IPS-11a (cell line): Measurements from ENCODE around the gene TRIP4.
"Not testable (repeated sequence)": the region's sequence is repeated elsewhere in the genome, so short reads cannot be mapped to it uniquely, and the experiment has no call there.

Experiments used
- H3K4me3 ChIP-seq: one replicate; pipeline ENCODE4 v1.5.1; 2013; ENCODE audit warnings: low read depth, low read length, control low read depth

Gene TRIP4

GRCh38 chr15:64478863-64479262 is 91.2 kb downstream of the TRIP4 start:
- H3K4me3 ChIP-seq = no peak overlapping the region

DNA sequence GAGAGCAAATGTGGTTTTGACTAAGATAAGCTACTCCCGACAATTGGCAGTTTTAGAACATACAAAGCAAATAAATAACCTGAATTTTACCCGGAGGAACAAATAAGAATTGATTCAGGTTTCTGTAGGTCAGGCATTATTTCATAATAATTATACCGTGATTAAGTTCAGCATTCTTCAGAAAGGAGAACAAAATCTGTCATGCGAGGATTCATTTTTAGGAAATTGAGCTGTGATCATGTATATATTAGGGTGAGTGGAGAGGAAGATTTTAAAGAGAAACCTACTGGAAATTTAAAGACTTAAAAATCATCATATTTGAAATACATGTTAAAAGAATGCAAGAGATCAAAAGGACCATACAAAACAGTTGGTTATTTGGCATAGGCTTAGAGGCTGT is 93.3 kb downstream of the TRIP4 start:
- H3K4me3 ChIP-seq = no peak overlapping the region

GRCh38 chr15:64483749-64484148 is 96.1 kb downstream of the TRIP4 start:
- H3K4me3 ChIP-seq = no peak overlapping the region

DNA sequence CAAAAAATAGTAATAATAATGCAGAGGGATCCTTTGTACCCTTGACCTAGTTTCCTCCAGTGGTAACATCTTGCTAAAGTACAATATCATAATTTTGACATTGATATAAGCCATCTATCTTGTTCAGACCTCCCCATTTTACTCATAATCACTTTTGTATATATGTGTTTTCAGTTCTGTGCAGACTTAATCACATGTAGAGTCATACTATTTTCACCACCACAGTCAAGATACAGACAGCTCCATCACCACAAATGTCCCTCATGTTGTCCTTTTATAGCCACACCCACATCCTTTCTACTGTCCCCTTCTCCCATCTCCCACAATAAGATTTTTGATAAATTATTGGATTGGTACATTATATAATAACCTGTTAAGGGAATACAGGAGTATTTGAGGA is 98.2 kb downstream of the TRIP4 start:
- H3K4me3 ChIP-seq = no peak overlapping the region

DNA sequence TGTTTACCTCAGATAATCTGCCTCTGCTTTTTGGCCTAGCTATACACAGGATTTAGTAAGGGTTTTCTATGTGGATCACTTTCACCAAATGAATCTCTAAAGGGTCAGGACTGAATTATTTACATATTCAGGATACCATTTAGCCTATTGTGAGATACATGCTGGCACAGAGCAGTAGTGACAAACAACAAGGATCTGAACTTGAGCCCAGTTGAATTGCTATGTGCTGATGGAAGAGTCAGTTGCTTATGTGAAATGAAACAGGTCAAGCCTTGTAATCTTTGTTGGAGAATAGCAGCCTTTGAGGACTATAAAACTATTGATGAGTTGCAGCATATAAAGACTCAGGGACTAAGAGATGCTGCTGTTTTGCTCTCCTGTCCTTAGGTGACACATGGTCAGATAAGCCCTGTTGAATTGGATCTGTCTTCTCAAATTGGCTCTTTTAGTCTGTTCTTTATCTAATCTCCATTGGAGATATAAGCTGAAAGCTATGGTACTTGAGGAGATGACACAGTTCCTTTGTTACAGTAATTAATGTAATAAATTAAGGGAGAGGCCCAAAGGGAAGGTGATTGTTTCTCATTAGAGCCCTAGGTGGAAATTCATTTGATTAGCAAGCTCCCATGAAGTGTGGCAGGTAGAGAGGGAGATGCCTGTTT is 103.1 kb downstream of the TRIP4 start:
- H3K4me3 ChIP-seq = no peak overlapping the region

GRCh38 chr15:64493641-64494040 is 106.0 kb downstream of the TRIP4 start:
- no peak overlapping the region for H3K4me3 ChIP-seq

DNA sequence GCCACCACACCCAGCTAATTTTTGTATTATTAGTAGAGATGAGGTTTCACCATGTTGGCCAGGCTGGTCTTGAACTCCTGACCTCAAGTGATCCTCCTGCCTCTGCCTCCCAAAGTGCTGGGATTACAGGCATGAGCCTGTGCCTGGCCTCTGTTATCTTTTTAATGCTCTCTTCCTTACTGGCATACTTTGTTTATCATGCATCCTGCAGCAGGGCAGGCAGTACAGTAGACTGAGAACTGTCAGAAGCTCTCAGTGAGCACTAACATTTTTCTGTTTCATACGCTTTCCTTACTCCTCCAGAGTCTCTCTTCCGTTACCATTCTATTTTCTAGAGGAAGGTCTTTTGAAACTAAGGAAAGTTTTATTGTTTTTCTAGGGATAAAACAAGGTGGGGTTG is 108.3 kb downstream of the TRIP4 start:
- H3K4me3 ChIP-seq = not testable (repeated sequence)

GRCh38 chr15:64500695-64501395 is 113.2 kb downstream of the TRIP4 start:
- no peak overlapping the region for H3K4me3 ChIP-seq

DNA sequence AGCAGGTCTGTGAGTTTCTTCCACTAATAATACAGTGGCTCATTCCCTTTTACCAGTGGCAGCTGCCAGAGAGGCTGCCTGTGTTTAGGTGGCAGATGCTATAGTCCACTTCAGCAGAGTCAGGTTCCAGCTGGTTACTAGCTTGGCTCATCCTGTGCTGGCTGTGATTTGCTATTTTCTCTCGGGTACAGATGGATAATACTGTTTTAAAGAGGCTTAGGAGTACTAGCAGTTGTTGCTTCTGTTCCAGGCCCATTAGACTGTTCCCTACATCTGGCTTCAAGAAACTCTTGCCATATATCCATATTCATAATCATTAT is 113.7 kb downstream of the TRIP4 start:
- H3K4me3 ChIP-seq = no peak overlapping the region

DNA sequence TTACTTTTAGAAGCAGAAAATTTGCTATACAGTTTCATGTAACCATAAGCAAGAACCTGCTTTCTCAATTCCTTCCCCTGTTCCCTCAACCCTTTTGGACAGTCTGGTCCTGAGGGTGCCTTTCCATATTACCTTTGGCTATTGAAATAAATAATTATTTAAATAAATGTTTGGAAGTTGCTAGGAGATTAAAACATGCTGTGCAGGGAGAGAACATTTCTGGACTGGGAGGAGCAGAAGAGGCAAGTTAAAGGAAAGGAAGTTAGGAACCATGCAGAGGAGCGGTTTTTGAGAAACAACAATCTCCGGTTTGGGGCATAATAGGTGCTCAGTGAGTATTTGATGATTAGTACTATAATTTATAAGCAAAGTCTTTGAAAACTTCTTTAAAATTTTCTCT is 114.5 kb downstream of the TRIP4 start:
- no peak overlapping the region for H3K4me3 ChIP-seq

DNA sequence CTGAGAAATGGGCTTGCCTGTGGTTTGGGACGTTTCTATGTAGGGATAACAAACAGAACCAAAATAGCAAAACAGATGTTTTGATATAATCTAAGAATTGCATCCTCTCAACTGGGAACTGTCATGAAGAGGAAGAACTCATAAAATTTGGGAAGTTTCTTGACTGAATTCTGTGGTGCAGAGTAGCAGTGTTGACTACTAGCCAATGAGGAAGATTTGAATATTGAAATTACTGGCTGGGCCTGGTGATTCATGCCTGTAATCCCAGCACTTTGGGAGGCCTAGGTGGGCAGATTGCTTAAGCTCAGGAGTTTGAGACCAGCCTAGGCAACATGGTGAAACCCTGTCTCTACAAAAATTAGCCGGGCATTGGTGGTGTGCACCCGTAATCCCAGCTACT is 114.9 kb downstream of the TRIP4 start:
- no peak overlapping the region for H3K4me3 ChIP-seq

DNA sequence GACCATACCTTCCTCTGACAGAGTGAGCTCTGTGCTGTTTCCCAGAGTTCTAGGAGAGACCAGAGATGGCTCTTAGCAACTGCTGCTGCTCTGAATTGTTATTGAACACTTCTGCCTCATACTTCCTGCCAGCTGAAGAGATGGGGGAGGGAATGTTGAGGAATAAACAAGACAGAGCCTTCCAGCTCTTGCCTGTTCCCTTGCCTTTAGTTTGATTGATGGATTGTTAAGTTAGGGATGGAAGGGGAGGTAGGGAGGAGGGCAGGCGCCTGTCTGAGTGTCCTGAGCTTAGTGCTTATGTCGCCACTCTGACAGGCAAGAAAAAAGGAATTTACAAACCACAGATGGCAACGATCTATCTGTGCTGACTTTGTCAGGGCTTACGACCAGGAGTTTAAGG is 115.6 kb downstream of the TRIP4 start:
- H3K4me3 ChIP-seq = no peak overlapping the region

- no peak overlapping the region for H3K4me3 ChIP-seq
These were observed 116.0 kb downstream of the TRIP4 start for GRCh38 chr15:64503640-64504039.
